HG02798 (cell line): ENCODE results near the gene TEX54.
"Not testable (repeated sequence)": the region's sequence is repeated elsewhere in the genome, so short reads cannot be mapped to it uniquely, and the experiment has no call there.

Source experiments
- ATAC-seq: cut with Tn5 transposase; IDR thresholded peaks from one replicate; pipeline ENCODE4 v1.9.1; 2021; ENCODE audit warnings: mild to moderate bottlenecking; ENCODE audit not compliant: unreplicated experiment, poor library complexity

The TEX54 gene

DNA sequence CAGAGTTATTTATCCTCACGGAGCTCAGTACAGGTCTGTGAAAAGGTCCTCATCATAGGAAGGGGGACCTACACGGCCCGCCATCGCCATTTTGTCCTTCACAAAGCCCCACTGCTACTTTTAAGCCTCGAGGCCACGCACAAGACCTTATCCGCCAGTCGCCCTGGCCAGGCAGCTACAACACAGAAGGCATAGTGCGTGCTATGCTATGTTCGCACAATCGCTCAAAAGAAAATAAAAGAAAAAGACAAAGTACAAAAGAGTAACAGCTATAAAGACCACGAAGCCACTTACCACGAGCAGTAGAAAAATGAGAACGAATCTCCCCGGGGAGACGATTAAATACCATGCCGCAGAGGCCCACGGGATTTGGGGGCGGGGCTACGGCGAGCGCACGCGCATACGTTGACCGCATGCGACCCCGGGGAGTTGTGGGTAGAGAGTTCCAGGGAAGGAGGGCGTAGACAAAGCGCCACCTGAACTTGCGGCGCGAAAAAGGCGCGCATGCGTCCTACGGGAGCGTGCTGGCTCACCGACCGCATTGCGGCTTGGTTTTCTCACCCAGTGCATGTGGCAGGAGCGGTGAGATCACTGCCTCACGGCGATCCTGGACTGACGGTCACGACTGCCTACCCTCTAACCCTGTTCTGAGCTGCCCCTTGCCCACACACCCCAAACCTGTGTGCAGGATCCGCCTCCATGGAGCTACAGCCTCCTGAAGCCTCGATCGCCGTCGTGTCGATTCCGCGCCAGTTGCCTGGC, 23.1 kb upstream of the TEX54 start:
- ATAC-seq: peak; percentile 92

DNA sequence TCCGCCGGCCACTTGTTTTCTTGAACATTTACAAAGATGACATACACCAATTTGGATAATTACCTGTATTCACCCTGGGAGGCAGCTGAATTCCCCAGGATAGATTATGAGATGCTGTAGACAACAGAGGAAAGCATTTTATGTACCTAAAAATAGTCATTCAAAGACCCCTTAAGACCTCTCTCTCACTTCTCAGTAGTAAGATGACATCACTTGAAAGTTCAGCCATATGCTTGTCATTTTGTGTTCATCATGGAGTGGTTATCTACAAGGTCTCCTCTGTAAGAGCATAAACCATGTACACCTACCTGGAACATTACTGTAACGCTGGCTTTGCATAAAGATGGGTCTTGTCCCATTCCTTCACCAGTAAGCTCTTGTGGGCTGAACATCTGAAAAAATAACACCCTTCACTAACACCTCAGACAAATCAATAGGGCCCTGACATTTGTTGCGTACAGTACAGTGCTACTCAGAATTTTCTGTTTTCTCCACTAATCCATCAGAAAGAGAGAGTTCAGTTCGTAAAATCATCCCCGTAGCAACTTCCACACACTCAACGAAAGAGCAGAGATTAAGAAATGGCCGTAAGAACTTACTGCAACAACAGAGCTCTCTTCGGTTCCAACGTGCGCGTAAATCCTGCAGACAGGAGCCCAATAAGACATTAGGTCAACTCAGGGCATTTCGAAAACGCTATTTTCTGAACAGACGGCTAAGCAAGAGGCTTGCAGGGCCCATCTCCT, 22.4 kb upstream of the TEX54 start:
- no peak for ATAC-seq

DNA sequence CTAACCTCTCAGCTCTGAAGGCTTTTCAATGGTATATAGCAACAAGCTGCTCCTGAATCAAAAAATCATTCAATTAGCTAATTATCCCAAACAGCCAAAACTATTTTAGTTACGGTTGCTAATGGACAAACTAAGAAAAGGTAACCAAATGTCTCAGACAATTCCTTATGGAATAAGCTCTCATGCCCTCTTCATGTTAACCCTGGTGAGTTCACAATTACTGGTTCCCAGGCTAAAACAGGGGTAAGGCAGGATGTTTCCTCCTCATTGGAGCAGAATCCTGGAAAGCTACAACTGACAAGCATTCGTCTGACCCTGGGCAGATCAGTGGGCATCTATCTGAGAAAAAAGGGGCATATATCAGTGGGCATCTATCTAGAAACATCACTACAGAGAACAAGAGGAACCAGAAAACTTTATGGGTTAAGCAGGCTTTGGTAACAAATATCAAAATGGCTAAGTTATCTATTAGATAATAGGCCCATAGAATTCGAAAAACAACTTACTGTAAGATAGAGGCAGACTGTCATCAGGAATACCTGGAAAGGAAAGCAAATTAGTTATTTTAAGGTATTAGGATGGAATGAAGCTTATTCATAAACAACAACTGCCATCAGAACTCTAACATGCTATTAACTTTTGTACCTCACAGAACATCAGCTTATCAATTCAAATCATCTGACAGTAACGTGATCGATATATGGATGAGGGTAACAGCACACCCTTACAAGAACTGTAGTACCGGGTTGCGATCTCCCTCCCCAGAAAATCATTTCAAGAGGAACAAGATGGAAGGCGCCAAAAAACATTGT, 21.6 kb upstream of the TEX54 start:
- ATAC-seq: no peak

DNA sequence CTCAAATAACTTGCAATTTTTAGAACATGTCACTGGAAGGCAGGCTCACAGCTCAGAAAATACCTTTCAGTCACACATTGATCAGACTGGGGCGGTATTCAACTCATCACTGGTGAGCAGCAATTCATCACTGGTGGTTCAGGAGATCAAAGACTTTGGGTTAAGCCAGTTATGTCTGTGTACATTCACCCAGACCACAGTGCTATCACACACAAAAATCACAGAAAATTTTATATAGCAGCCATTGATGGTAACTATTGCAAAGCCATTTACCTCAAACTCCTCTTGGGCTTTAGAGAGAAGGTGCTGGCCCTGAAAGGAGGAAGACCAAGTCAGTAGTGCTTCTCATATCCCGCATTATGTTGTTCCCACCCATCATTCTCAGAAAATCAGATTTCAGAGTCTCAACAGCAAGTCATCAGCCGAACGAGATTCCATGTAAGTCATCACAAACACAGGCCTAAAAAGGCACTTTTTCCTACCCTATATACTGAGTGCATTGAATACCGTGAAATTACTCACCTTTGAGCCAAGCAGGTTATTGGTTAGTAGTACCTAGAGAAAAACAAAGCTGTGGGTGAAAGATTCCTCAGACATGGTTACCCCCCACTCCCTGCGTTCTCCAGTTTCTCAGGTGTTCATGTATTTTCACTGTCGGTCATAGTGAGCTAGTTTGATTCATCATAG, 20.8 kb upstream of the TEX54 start:
- no peak for ATAC-seq

DNA sequence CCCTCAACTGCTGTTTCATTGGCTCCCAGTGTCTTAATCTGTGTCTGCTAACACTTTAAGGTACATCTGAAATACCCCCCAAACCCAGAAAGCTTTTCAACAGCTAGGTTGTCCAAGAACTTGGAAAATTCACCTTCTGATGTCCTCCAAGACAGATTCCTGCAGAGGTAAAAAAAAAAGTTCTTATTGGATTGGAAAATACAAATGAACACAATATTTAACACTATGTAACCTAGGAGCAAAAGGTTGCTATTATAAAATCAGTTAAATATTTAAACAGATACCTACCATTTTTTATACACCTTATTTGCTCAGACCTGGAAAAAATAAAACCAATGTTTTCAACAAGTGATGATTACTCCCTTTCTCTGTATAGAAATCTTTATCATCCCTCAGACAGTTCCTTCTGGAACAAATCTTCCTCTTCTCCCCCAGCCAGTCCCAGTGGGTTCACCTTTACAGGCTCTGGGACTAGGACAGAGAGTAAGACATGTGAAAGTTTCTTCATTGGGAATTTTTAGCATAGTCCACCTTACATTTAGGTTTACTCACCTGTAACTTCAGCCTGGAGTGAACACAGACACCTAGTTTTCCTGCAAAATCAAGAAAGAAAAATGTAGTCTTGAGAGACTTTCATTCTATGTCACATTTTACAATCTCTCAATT, 20.0 kb upstream of the TEX54 start:
- ATAC-seq: no peak

DNA sequence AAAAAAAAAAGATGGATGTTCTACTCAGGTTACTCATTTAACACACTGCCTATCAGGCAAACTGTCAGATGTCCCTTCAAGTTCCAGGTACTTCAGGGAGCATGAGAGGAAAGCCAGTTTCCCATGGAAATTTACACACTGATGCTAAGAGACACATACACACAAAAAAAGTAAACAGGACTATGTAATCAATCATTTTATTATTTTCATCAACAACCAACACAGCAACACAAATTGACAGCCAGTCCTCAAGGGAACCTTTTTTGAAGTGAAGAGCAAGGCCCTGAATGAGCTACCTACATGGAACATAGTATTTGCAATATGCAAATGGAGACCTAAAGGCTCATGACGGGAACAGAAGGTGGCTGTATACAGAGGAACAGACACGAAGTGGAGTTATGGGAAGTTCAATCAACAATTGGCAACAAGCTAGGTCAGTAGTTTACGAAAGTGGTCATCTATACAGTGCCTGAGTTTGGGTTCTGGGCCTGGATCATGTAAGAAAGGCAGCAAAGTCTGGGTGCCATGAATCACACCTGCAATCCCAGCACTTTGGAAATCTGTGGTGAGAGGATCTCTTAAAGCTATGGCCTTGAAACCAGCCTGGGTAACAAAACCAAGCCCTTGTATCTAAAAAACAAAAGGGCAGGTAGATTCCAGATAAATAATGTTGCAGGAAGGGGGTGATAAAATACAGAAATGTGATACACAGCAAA, 19.3 kb upstream of the TEX54 start:
- no peak for ATAC-seq

DNA sequence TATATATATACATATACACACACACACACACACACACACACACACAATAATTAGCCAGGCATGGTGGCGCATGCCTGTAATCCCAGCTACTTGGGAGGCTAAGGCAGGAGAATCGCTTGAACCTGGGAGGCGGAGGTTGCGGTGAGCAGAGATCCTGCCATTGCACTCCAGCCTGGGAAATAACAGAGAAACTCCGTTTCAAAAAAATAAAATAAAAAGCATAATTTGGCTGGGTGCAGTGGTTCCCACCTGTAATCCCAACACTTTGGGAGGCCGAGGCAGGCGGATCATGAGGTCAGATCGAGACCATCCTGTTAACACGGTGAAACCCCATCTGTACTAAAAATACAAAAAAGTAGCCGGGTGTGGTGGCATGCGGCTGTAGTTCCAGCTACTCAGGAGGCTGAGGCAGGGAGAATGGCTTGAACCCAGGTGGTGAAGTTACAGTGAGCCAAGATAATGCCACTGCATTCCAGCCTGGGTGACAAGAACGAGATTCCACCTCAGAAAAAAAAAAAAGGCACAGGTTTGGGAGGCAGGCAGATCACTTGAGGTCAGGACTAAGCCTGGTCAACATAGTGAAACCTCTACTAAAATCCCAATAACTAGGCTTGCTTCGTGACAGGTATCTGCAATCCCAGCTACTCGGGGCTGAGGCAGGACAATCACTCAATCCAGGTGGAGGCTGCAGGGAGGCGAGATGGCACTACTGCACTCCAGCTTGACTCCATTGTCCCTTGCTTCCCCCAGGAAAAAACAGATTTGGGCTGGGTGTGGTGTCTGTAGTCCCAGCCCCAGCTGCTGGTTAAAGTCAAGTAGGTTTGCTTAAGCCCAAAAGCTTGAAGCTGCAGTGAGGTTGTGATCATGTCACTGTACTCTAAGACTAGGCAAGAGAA, 18.5 kb upstream of the TEX54 start:
- no peak for ATAC-seq

DNA sequence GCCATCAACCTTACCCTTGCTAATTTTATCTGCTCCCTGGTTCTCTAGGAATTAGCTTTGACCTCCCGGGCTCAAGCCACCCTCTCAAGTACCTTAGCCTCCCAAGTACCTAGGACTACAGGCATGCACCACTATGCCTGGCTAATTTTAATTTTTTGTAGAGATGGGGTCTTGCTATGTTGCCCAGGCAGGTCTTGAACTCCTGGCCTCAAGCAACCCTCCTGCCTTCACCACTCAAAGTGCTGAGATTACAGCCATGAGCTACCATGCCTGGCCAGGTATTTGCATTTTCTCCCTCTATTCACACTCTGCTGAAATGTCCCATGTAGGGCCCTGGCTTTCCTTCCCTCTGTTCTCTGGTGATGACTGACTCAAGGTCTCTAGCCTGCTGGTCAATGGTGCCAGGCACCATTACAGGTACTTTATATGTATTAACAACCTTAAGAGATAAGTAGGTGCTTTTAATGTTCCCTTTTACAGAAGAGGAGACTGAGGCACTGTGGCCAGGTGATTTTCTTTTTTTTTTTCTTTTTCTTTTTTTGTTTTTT, 15.2 kb upstream of the TEX54 start:
- no peak for ATAC-seq

DNA sequence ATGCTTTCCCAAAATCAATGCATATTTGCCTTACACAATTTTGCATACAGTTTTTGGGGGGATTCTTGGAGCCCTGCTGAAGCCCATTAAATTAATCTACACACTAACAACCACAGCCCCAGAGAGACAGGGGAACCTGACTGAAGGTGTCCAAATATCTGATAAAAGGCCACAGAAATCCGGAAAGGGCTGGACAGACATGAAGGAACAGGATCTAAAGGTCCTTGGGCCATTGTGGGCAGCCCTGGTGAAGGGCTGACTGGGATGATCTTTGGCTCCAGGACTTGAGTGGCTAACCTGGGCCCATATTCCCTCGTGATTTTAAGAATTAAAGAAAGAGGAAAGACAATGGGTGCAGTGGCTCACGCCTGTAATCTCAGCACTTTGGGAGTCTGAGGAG, 13.5 kb upstream of the TEX54 start:
- ATAC-seq: no peak

DNA sequence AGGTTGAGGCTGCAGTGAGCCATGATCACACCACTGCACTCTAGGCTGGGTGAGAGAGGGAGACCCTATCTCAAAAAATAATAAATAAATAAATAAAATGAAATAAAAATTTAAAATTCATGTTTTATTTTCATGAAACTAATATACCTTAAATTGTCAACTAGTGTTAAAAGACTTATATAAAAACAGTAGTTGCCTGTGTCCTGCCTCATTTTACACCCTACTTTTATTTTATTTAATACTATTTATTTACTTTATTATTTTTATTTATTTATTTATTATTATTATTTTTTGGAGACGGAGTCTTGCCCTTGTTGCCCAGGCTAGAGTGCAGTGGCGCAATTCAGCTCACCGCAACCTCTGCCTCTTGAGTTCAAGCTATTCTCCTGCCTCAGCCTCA, 11.5 kb upstream of the TEX54 start:
- no peak for ATAC-seq

DNA sequence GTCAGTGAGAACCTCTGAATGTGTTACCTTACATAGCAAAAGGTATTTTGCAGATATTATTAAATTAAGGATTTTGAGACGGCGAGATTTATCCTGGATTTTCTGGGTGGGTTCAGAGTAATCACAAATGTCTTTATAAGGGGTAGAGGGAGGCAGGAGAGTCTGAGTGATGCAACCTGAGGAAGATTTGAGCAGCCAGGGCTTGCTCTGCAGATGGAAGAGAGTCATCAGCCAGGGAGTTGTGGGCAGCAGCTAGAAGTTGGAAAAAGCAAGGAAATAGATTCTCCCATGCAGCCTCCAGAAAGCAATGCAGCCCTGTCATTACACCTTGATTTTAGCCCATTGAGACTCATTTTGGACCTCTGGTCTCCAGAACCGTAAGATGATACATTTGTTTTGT, 10.8 kb upstream of the TEX54 start:
- ATAC-seq: no peak

DNA sequence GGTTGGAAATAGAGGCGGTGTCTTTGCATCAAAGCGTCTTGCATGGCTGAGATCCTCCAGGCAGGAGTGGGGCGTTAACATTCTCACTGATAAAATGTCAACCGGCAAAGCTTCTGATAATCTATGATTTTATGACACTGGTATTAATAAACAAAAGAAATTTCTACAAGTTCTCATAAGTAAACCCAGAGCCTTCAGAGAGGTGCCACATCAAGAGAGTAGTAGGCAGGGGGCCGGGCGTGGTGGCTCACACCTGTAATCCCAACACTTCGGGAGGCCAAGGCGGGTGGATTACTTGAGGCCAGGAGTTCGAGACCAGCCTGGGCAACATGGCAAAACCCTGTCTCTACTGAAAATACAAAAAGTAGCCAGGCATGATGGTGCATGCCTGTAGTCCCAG, 10.2 kb upstream of the TEX54 start:
- not testable (repeated sequence) for ATAC-seq

DNA sequence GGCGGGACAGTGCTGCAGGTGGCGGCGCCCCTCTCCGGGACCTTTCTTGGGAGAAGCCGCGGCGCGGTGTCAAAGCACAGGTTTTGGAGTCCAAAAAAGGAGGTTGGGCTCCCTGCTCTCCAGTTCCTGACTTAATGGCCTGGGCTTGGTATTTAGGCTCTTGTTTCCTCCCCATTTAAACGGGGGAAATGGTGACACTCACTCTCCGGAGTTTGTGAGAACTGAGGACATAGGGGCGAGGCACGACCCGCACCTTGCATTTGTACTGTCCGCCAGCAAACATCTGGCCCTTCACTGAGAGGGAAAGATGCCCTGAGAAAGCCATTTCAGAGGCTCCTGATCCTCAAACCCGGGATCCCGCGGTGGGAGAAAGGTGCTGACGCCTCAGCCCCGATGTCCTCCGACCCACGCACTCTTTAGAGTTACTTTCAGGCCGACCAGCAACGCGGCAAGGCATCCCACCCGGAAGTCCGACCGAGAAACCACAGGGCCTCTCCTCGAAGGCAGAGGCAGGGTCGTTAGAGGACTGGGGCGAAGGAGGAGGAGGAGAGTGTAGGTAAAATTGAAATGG, 9.6 kb upstream of the TEX54 start:
- no peak for ATAC-seq

DNA sequence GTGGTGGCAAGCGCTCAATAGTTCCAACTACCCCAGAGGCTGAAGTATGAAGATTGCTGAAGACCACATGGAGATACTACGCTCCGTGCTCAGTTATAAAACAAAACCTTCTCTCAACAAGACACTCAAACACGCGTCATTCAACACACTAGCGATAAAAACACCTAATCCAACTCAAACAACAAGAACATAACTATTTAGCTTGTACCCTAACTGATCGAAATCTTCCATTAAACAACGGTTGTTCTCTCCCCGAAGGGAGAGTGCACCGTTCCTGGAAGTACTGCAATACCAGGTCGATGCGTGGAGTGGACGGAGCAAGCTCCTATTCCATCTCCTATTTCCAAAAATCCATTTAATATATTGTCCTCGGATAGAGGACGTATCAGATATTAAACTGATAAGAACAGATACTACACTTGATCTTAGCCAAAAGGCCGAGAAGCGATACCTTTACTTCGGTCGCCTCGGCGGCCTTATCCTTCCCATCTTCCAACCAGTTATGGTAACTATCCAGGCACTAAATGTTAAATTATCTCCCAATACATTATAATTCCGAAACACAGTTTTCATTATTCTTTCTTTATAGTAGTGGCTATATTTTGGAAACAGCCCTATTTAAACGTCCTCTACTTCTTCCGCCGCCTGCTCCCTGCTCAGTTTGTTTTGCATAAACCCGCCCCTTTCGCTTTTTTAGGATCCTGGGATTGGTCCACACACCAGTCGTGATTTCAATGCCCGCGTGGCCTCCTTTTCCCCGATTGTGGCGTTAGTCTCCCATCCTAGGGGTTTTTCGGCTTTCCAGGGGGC, 8.9 kb upstream of the TEX54 start:
- ATAC-seq: peak; percentile 57

DNA sequence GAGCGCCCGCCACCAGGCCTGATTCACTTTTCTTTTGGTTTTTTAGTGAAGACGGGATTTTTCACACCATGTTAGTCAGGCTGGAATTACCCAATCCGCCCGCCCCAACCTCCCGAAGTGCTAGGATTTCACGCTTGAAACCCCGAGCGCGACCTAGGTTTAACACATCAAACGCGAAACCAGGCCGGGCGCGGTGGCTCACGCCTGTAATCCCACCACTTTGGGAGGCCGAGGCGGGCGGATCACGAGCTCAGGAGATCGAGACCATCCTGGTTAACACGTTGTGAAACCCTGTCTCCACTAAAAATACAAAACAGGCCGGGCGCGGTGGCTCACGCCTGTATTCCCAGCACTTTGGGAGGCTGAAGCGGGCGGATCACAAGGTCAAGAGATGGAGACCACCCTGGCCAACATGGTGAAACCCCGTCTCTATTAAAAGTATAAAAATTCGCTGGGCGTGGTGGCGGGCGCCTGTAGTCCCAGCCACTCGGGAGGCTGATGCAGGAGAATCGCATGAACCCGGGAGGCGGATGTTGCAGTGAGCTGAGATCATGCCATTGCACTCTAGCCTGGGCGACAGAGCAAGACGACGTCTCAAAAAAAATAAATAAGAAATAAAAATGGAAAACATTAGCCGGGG, 8.2 kb upstream of the TEX54 start:
- peak; percentile 12 for ATAC-seq
